HG03575 (cell line): ENCODE results near the gene CREBRF.
A peak's percentile ranks its signal among the peaks of the same experiment; 100 is the strongest.
"Not testable (repeated sequence)": the region's sequence is repeated elsewhere in the genome, so short reads cannot be mapped to it uniquely, and the experiment has no call there.

ENCODE experiments used
- ATAC-seq: cut with Tn5 transposase; IDR thresholded peaks from one replicate; pipeline ENCODE4 v1.9.1; 2021; ENCODE audit not compliant: unreplicated experiment, insufficient number of reproducible peaks, low FRiP score; ENCODE audit errors: extremely low read depth

CREBRF gene

GRCh38 chr5:173033923-173034322 is 22.2 kb upstream of the CREBRF start:
- ATAC-seq, result no peak

DNA sequence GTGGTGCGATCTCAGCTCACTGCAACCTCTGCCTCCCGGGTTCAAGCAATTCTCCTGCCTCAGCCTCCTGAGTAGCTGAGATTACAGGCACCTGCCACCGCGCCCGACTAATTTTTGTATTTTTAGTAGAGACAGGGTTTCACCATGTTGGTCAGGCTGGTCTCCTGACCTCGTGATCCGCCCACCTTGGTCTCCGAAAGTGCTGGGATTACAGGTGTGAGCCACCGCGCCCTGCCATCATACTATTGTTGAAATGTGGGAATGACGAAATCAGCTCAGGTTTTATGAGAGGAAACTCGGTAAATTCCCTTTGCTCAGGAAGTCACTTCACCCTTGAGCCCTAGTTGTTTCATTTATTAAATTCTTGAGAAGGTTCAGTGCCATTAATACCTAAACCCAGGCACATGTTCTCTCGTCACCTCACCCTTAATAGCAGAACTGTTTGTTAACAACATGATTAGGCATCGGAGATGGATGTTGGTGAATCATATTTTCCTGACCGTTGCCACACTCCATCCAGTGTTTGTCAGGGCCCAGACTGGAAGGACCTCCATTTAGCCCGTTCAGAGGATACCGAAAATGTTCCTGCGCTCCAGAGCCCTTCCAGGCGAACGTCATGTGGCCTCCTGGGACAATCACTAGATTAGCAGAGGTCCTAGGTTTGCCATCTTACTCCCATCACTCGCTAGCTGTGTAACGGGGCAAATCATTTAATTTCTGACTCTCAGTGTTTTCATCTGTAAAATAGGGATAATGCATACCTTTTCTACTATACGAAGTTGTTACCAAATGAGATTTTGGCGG is 20.0 kb upstream of the CREBRF start:
- no peak for ATAC-seq

DNA sequence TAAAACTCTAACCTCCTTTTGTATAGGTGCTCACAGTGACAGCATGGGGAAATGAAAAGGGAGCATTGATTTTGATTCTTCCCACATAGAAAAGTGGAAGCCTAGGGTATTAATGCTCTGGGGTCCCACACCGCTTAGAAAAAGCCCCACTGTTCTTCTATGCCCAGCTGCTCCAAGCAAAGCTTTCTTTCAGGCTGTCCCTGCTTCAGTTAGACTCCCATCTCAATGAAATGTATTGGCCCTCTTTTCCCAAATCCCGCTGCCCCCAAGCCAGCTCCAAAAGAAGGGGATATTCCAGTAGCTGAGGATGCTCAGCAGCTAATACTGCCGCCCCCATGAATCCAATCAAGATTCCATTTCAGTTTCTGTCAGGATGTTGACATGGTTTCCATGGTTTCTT is 17.0 kb upstream of the CREBRF start:
- no peak for ATAC-seq

GRCh38 chr5:173039964-173040363 is 16.2 kb upstream of the CREBRF start:
- no peak for ATAC-seq

DNA sequence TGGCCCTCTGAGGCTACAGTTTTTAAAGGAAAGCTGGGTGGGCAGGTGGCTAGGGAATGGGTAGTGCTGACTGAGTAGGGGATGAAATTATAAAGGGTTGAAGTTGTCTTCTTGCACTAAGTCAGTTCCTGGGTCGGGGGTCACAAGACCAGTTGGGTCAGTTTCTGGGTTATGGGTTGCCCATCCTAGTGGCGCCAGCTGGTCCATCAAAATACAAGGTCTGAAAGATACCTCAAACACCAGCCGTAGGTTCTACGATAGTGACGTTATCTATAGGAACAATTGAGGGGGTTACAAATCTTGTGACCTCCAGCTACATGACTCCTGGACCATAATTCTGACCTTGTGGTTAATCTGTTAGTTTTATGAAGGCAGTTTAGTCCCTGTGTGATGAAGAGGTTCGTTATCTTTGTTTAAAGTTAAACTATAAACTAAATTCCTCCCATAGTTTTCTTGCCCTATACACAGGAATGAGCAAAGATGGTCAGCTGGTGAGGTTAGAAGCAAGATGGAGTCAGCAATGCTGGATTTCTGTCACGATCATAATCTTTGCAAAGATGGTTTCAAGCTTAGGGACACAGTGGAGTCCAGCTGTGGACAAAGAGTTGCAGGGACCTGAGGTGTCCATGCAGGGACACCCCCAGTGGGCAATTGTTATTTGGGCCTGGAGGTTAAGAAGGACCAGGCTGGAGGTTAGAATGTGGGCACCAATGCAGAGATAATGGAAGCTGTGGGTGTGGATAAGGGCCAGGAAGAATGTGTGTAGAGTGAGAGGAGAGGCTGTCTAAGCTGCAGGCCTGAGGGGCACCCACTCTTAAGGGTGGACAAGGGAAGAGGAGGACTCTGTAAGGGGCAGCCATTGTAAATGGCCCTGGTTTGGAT is 14.0 kb upstream of the CREBRF start:
- no peak for ATAC-seq

DNA sequence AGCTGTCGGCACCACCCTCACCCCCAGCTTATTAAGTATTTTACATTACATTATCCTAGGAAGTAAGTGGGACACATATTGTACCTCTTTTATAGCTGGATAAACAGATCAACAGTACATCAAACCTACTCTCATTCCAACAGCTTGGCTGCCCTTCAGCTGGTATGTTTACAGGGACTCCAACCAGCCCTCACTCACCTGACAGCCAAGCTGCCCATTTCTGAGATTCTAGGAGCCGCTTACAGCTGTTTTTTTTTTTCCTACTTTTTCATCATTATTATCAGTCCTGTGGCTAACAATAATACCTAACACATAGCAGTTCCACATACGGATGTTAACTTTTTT is 13.4 kb upstream of the CREBRF start:
- ATAC-seq, result no peak

DNA sequence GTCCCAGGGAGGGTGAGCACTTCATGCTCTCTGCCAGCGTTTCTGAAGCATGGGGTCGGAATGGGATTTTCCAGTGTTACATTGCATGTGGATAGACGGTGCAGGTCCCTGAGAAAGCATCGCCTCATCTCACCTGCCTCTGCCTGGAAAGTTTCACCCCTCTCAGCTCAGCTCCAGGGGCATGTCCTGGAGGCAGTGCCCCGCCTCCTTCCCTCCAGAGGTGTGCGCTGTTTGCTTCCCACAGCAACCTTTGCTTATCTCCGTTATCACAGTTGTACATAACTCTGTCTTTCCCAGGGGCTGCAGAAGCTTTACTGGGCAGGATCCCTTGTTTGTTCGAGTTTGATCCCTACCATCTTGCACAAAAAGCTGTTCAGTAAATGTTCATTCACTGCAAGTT is 10.7 kb upstream of the CREBRF start:
- no peak for ATAC-seq

GRCh38 chr5:173047096-173047837 is 8.9 kb upstream of the CREBRF start:
- not testable (repeated sequence) for ATAC-seq

GRCh38 chr5:173047838-173048105 is 8.4 kb upstream of the CREBRF start:
- ATAC-seq, result no peak

DNA sequence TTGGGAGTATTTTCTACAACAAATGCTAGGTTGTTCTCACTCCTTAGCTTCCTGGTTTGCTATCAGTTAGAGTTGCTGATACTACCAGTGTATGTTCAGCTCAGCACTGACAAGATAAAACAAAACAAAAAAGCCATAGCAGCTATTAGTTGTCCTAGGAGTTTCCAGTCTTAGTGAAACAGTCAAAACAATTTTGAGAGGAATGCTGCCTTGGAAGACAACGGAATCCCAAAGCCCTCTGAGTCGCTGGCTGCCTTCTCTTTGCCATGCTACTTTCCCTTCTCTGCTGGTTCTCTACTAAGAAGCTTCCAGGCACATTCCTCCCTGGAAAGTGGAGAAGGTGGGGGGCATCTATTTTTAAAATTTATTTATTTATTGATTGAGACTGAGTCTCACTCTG is 5.4 kb upstream of the CREBRF start:
- ATAC-seq, result no peak

DNA sequence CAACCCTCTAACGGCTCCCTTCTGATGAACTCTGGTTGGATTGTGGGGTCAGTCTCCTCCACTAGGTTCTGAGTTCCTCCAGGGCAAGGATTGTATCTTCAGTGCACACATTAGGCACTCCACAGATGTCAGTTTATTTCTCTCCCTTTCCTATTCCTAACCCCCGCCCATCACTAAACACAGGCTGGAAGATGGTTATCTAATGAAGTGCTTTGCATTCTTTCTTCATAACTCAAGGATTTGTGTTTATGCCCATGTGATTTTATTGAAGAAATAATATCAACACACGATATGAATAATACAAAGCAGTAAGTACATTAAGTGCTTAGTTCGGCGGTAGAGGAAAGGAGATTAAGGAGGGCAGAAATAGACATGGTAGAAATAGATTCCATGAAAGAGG is 4.4 kb upstream of the CREBRF start:
- ATAC-seq, result no peak

- no peak for ATAC-seq
These were observed 3.1 kb upstream of the CREBRF start for GRCh38 chr5:173053041-173053440.

GRCh38 chr5:173055042-173055721 is 970 bp upstream of the CREBRF start:
- no peak for ATAC-seq

DNA sequence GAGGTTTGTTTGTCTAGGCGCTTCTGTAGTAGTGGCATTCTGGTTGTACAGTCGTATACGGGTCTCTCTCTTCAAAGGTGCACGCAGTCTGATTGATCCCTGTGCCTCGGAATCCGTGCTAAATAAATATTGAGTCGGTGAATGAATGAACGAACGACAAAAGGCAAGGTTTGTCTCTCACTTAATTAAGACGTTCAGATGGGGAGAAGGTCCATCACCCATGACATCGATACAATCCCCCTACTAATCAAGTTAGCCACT is 500 bp upstream of the CREBRF start:
- no peak for ATAC-seq

- ATAC-seq, result no peak
These were observed 570 bp downstream of the CREBRF start for GRCh38 chr5:173056783-173057061.

DNA sequence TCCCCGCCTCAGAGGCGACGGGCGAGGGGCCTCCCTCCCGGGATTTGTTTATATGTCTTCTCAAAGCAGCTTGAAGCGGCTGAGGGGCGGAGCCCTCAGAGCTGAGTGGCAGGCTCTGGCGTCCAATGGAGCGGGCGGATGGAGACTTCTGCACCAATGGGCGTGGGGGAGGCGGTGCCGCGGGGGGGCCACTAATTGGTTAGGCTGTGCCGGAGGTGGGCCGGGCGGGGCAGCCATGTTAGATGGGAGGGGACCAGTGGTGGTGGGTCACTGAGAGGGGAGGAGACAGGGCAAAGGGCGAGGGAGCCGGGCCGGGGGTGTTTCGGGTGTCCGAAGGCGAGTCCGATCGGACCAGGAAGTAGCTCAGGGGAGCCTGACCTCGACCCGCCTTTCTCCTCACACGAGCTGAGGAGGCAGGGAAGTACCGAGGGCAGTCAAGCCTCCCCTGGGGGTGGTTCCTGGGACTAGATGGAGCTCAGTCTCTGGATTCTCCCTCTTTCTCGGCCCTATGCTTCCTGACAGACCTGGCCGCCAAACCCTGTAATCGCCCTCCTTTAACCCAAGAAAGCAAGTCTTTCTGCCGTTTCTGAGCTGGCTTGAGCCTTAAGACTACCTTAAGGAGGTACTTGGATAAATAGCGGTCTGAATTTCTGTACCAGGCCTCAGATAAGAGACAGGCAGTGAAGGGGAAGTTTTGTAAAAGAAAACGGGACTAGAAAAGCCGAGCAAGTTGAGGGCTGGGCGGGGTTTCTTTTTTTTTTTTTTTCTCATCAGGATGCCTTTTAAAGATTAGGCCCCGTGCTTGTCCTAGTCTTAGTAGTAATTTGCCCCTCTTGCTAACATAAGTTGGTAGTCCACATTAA is 1.1 kb downstream of the CREBRF start:
- peak; percentile 35 for ATAC-seq

- ATAC-seq, result no peak
These were observed 6.0 kb downstream of the CREBRF start for GRCh38 chr5:173062141-173062540.

DNA sequence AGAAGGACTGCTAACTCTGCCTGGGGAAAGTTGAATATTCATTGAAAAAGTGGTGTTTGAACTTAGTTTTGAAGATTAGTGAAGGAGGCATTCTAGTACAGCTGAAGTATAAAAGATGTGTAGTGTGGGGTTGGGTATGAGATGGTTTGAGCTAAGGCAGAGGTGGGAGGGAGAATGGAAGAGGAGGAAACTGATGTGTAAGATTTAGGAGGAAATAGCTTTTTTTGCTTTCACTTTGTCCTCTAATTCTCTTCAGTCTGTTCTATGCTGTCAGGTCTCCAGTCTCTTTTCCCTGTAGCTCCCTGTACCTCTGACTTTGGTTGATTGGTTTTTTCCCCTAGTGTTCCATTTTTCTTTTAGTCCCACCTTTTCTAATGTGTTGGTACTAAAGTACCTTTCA is 9.0 kb downstream of the CREBRF start:
- no peak for ATAC-seq

DNA sequence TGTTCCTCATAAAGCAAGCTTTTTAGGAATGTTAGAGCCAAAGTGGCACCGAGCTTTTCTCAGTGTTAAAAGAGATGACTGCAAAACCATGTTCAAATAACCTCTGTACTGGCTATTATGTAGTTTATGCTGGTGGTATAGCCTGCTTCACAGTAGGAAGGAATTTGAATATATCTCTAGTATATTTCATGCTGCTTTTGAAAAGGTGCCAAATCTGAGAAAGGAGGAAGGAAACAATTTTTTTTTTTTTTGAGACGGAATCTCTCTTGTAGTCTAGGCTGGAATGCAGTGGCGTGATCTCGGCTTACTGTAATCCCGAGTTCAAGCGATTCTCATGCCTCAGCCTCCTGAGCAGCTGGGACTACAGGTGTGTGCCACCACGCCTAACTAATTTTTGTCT is 13.5 kb downstream of the CREBRF start:
- ATAC-seq, result no peak
